Panc1 (cell line): Measurements from ENCODE around the gene PLB1.

Experiments used
- REST ChIP-seq, 2 experiments: IDR thresholded peaks; 2 replicates each; pipeline ENCODE4 v1.6.1; 2011 to 2012; ENCODE audit warnings: low read depth in 2 of 2, control low read depth in 1 of 2, low read length in 1 of 2, mild to moderate bottlenecking in 1 of 2, moderate library complexity in 1 of 2; ENCODE audit not compliant: insufficient read depth in 1 of 2
- SIN3A ChIP-seq: IDR thresholded peaks from 2 replicates; pipeline ENCODE4 v1.6.1; 2012; ENCODE audit warnings: low read depth, mild to moderate bottlenecking, low read length, moderate library complexity, borderline replicate concordance; ENCODE audit not compliant: insufficient read depth
- TF ChIP-seq, protein P1 (sequence below): fragments of 450-650 bp; IDR thresholded peaks from 2 replicates; pipeline ENCODE4 v1.5.1; 2017; ENCODE audit warnings: mild to moderate bottlenecking

DNA sequence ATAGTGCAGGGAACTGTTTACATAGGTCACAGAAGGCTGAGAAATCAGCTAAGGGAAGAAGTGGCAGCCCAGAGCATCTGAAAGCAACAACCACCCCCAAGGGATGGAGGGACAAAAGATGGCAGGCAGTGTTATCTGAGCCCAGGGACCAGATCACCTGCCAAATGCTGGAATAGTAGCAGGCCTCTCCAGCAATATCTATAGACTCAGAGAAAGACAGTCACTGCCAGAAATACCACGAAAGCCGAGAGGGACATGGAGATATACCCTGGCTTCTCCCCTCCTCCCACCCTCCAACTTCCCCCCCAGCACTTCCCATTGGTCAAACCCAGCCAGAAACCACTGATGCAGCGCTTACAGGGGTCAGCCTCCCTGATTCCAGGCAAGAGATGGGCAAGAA, 197.4 kb downstream of the PLB1 start:
- TF ChIP-seq, protein P1, sequence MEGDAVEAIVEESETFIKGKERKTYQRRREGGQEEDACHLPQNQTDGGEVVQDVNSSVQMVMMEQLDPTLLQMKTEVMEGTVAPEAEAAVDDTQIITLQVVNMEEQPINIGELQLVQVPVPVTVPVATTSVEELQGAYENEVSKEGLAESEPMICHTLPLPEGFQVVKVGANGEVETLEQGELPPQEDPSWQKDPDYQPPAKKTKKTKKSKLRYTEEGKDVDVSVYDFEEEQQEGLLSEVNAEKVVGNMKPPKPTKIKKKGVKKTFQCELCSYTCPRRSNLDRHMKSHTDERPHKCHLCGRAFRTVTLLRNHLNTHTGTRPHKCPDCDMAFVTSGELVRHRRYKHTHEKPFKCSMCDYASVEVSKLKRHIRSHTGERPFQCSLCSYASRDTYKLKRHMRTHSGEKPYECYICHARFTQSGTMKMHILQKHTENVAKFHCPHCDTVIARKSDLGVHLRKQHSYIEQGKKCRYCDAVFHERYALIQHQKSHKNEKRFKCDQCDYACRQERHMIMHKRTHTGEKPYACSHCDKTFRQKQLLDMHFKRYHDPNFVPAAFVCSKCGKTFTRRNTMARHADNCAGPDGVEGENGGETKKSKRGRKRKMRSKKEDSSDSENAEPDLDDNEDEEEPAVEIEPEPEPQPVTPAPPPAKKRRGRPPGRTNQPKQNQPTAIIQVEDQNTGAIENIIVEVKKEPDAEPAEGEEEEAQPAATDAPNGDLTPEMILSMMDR = no peak
- no peak for TF ChIP-seq REST (IDR thresholded peaks at IDR 0.05; ENCODE audit: insufficient read depth in 1 of 2, low read depth in 2 of 2, low read length in 1 of 2)
- TF ChIP-seq SIN3A = no peak
